EL (cell line): ENCODE measurements around the gene ZBTB16.
A peak's percentile ranks its signal among the peaks of the same experiment; 100 is the strongest.
"Not testable (repeated sequence)": the region's sequence is repeated elsewhere in the genome, so short reads cannot be mapped to it uniquely, and the experiment has no call there.

Source experiments
- DNase-seq: peaks from one replicate; pipeline ENCODE4 v3.0.0-alpha.2; 2016

The ZBTB16 gene

DNA sequence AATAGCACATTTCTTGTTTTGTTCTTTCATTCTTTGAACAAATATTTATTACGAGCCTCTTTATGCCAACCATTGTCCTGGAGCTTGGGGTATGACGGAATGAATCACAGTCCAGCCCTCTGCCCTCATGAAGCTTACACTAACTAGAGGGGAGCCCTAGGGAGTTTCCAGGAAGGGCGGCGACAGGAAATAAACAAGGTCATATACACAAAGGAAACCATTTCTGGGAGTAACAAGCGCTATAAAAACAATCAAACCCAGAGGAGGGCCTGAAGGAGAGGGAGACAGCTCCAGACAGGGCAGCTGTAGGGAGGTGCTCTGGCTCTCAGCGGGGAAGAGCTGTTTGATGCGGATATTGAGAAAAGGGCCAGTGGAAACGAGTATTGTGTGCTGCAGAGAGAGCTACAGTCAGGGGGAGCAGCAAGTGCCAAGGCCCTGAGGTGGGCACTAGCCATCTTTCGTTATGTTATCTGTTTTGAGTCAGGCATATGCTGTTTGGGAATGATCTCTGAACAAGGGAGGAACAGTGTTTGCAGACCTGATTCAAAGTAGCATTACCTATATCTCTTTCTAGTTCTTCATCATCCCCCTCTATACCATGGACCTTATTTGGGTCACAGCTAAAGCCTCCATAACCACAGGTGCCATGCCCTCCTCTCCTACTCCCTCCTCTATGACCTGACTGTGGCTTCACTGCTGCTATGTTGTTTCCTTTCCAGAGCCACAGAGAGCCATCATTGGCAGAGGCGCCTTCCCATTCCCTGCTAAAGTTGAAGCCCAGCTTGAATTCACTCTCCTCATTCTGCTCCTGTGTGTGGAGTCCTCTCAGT is 15.3 kb upstream of the ZBTB16 start:
- no peak for DNase-seq

DNA sequence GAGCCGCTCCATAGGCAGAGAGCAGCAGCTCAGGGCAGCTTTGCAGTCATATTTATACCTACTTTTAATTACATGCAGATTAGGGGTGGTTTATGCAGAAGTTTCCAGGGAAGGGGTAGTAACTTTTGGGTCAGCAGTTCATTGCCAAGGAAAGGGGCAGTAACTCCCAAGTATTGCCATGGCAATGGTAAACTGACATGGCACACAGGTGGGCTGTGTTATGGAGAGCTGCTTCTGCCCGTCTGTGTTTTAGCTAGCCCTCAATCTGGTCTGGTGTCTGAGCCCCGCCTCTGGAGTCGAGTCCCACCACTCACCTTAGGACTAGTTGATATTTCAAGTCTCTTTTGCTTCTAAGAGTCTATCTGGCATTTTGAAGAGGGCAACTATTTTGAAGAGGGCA is 12.2 kb upstream of the ZBTB16 start:
- no peak for DNase-seq

DNA sequence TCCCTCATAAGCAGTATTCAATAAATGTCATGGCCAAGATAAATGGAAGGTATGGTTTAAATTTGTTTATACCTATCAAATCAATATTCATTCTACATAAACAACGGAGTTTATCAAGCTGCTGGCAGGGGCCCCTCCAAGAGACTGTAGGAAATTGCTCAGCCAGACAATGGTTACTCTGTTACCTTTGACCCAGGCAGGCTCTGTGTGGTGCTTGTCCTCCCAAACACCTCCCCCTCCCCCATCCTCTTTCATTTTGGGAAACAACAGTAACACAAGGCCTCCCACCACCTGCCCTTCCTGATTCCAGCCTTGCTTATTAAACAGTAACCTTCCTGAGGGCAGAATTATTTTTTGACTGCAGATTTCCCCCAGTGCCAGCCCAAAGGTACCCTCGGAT is 10.5 kb upstream of the ZBTB16 start:
- DNase-seq = no peak

DNA sequence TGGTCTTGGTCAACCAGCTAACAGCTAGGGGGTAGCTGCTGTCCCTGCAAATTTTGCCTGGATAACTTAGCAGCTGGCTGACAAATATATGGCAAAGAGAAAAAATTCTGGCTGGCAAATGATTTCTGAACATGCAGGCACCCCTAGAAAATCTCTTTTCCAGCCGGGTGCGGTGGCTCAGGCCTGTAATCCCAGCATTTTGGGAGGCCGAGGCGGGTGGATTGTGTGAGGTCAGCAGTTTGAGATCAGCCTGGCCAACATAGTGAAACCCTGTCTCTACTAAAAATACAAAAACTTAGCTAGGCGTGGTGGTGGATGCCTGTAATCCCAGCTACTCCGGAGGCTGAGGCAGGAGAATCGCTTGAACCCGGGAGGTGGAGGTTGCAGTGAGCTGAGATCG is 9.7 kb upstream of the ZBTB16 start:
- not testable (repeated sequence) for DNase-seq

DNA sequence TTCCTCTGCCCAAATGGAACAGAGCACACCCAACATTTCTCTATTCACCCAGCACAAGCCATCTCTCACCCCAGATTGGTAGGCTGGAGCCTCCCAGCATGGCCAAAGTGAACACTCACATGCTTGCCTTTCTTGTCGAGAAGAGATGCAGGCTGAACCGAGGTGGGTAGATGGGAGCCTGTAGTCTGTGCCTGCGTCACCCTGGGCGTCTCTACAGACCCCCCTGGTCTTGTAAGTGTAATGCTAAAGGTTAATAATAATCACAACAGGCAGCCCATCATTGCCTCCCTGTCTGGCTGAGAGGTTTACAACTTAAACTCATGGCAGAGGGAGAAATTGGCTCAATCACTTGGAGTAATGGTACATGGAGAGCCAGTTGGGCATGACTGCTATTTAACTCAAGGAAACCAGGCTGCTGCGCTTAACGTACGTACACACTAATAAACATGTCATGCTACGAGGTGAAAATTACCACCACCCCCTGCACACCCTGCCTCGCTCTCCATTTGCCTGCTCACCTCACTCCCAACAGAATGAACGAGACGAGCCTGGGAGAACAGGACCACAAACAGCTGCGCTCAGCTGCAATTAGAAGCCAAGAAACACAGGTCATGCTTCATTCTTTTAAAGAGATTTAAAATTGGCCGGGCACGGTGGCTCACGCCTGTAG is 9.1 kb upstream of the ZBTB16 start:
- DNase-seq = no peak

DNA sequence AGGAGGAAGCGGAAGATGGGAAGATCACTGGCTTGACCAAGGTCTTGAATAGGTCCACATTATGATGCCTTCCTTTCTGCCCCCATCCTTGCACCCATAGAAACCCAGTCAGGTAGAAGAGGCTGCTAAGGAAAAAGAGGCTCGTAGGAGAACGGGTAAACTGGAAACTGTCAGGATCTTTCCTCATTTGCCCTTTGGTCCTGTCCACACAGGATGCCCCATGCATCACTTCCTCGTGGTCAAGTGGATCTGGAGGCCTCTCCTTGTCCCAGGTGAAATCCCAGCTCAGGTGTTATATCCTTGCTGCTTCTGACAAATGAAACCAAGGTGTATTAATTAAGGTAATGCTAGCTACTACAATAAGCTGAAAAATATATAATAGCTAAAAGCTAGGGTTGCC is 8.0 kb upstream of the ZBTB16 start:
- DNase-seq = no peak

DNA sequence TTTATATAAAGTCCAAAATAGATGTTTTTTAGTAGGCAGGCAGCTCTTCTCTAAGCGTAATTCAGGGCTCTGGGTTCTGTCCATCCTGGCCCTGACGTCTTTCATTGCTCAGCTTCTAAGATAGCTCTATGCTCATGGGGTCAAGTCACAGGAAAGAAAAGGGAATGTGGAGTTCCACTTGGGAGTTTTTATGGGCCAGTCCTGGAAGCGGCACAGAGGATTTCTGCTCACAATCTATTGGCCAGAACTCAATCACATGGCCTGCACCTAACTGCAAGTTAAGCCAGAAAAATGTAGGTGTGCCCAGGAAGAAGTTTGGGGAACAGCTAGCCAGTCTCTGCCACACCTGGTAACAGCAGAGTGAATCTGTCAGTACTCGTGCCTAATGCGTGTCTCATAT is 7.4 kb upstream of the ZBTB16 start:
- DNase-seq = no peak

DNA sequence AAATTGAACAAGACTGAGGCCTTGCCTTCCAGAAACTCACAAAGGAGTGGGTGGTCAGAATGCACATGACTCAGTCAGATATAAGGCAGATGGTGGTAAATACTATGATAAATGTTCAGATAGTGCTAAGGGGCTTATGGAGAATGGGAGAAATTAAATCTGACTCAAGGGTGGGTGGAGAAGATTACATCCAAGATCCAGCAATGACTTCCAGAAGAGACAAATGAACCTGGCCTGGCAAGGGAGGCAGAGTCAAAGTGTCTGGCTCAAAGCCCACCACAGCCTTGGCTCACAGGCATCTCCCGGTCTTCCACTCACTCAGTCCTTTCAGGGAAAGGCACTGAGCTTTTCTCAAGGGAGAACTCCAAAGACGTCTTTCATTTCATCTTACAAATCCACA is 6.1 kb upstream of the ZBTB16 start:
- no peak for DNase-seq

DNA sequence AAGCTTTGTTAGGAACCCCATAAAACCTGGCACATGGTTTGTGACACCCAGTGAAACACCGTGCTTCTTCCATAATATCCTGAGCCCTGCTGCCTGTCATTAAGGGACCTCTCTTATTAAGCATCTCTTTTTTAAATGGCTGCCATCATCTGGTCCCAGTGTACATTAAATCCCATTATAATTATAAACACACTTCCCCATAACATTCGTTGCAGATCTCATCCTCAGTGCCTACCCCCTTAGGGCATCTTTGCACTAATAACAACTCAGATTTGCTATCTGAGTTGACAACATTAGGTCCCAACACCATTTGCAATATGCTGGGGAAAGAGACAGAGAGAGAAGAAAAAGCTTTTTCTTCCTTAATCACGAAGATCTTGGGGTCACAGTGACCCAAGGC is 4.7 kb upstream of the ZBTB16 start:
- DNase-seq = no peak

DNA sequence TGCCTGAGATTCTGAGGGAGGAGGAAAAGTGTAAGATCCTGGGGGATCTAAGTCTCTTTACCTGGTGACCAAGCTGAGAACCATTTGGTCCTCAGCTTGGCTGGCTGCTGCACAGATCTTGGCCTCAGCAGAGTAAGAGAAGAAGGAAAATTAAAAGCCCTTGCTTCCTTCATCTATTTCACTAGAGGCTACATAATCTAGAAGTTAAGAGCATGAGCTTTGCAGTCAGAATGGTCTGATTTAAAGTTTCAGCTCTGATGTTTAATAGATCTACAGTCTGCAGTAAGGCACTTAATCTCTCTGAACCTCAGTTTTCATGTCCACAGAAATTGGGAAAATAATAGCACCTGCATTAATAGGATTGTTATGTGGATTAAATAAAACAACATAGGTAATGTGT is 3.1 kb upstream of the ZBTB16 start:
- no peak for DNase-seq

DNA sequence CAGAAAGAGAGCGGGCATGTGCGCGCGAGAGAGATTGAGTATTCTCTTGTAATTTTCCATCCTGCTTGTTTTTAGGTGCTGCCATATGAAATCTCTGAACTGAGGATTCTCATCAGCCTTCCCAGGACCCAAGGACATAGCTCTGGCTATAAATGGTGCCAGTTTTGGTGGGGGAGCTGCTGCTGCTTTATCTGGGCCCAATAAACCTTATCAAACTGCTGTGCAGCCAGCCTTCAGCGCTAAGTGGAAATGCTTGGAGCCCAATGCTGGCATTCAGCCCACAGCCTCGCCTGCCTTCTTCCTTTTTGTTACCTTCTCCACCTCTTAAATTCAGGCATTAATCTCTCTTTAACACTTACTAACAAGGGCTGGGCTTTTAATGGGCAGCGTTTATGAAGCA is 2.4 kb upstream of the ZBTB16 start:
- DNase-seq = no peak

DNA sequence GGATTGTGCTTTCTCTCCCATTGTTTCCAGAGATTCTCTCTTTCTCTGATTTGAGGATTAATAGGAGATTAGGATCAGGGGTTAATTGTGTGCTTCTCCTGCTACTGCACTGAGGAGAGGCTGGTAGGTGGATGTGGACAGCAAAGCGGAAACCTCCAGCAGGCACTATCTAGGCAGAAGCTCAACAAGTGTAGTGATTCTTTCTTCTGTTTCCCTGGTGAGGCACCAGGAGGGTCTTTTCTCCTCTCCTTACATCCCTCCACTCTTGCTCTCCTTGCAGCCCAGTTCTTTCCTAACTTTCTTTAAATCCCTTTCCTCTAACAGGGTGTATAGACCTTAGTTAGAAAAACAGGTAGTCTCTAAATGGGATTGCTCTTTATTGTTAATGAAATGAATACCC is 1.9 kb upstream of the ZBTB16 start:
- no peak for DNase-seq

DNA sequence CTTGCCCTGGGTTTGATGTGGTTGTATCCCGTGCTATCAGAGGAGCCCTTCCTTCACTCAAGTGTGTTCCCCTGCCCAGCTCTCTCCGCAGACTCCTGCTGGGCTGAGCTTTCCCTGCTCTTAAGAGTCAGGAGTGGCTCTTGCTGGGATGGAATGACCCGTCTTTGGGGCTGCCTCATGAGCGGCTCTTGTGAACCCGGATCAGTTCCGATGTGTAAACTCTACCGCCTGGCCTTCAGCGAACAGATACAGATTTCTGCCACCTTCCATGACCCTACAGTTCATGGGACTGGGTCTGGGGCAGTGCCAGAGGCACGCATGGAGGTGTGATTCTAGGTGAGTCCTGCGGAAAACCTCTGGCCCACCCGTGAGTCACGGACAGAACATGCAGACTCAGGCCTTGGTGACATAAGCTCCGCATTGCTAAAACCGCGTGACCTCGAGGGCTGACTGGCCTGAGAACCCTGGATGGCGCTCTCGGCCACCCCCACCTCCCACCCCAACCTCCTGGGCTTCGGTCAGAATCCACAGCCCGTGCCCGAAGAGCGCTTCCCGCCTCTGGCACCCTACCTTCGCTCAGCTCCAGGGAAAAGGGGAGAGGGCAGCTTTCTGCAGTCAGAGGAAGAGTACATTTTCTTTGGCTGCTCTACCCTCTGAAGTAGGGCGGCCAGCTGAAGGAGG is 1.3 kb upstream of the ZBTB16 start:
- DNase-seq = no peak

DNA sequence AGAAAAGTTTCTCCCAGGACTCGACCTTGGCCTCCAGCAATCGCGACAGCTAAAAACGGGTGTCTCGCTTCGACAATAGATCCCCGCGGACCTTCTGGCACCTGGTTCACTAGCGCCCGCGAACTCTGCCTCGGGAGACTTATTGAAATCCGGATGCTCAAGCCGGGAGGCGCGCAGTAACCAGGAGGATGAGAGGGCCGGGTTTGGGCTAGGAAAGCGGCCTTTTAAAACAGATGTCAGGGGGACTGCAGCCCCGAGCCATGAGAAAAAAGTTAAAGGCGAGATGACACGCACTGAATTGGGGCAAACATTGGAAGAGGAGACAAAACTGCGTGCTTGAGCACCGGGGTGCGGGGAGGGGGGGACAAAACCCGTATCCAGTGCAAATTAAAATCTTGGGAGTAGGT is 637 bp upstream of the ZBTB16 start:
- DNase-seq = no peak

DNA sequence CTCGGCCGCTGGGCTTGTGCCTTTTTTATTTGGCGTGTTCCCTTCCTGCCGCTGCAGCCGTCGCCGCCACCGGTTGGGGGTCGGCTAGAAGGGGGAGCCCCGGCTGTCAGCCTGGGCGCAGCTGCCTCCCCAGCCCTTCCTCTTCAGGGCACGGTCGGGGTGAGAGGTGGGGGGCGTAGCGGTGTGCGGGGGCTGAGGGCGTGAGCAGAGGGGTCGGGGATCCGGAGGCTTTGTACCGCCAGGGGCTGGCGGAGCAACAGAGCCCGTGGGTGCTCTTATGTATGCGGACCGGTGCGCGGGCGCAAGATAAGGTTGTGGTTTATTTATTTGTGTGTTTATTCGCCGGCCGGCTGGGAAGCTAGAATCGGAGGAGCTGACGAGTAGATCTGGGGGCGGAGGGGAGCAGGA is 477 bp downstream of the ZBTB16 start:
- DNase-seq = peak; percentile 7

DNA sequence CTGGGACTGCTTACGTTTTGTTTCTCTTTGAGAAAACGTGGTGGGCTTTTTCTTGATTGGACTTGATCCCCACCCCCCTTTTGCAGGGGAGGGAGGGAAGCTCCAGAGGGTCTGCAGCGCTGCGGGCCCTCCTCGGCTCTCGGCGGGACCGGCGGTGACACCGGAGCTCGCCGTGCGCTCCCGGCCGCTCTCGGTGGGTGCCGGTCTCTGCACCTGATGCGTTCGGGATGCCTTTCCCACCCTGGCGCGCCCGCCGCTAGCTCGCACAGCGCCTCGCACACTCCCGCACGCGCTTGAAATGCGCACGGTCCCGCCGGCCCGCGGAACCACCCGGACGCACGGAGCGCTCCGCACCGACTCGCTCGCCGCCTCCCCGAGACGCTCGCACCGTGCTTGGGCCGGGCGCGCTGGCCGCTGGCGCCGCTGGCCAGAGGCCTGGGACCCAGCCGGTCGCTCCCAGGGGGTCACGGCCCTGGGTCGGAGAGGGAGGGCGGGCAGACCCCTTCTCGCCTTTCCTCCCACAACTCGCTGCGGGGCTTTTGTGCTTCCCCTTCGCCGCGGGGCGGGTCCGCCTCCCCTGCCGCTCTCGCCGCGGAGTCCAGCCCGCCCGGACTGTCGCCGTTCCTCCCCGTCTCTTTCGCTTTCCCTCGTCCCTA is 1.0 kb downstream of the ZBTB16 start:
- peak; percentile 10 for DNase-seq

DNA sequence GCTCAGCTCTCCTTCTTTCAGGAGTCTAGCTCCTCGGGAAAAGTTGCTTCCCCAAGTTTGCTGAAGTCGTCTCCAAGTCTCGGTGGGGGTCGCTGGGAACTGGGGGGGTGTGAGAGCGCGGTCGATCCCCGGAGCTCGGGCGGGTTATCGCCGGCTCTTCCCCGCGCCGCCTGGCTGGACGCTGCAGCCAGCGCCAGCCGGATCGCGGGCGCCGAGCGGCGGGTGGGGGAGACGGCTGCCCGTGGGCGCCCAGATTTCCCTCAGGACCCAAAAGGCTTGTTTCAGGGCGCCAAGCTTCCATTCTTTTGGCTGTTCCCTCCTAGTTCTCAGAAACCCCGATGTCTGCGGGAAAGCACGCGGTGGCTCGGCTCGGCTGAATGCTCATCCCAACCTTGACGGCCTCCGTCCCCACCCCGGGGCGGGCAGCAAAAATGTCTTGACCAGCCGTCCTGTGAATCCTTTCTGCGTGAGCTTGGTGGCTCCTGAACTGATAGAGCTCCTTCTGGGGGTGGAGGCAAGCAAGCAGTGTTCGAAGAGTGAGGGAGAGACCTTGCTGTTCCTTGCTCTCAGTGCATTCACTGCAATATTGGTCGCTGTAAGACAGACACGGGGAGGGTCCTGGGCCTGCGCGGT is 1.7 kb downstream of the ZBTB16 start:
- peak; percentile 8 for DNase-seq

DNA sequence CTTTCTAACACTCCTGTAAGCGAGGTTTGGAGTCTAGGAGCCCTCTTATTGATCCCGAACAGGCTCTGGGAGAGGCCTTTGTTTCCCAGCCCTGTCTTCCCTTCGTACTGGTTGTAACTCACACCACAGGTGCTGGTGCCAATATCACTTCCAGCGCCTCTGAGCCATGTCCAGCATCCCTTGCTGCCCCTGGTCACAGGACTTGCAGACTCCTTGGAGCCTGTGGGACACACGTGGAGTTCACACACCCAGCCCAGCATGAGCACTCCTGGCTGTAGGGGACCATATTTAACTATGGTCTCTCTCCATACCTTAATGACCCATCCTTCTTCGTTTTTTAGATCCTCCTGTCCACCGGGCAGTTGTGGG is 2.2 kb downstream of the ZBTB16 start:
- no peak for DNase-seq

DNA sequence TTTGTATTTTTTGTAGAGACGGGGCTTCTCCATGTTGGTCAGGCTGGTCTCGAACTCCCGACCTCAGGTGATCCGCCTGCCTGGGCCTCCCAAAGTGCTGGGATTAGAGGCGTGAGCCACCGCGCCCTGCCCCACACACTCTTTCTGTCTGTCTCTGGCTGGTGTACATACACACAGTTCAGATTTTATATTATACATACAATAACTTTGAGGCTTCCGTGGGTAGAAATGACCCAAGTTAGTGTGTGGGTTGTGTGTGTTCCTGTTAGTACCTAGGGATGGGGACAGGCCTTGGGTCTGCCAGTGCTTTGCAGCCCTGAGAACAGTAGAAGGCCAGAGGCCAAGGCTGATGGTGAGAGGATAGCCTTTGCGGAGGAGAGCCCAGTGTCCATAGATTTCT is 2.8 kb downstream of the ZBTB16 start:
- DNase-seq = no peak

DNA sequence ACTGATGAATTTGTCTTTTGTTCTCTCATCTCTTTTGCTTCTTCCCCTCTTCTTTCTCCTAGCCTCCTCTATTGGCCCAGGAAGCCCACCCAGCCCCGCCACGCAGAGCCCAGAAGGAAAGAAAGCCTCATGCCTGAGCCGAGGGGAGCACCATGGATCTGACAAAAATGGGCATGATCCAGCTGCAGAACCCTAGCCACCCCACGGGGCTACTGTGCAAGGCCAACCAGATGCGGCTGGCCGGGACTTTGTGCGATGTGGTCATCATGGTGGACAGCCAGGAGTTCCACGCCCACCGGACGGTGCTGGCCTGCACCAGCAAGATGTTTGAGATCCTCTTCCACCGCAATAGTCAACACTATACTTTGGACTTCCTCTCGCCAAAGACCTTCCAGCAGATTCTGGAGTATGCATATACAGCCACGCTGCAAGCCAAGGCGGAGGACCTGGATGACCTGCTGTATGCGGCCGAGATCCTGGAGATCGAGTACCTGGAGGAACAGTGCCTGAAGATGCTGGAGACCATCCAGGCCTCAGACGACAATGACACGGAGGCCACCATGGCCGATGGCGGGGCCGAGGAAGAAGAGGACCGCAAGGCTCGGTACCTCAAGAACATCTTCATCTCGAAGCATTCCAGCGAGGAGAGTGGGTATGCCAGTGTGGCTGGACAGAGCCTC is 3.8 kb downstream of the ZBTB16 start:
- DNase-seq = no peak

DNA sequence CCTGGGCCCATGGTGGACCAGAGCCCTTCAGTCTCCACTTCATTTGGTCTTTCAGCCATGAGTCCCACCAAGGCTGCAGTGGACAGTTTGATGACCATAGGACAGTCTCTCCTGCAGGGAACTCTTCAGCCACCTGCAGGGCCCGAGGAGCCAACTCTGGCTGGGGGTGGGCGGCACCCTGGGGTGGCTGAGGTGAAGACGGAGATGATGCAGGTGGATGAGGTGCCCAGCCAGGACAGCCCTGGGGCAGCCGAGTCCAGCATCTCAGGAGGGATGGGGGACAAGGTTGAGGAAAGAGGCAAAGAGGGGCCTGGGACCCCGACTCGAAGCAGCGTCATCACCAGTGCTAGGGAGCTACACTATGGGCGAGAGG is 4.3 kb downstream of the ZBTB16 start:
- no peak for DNase-seq

DNA sequence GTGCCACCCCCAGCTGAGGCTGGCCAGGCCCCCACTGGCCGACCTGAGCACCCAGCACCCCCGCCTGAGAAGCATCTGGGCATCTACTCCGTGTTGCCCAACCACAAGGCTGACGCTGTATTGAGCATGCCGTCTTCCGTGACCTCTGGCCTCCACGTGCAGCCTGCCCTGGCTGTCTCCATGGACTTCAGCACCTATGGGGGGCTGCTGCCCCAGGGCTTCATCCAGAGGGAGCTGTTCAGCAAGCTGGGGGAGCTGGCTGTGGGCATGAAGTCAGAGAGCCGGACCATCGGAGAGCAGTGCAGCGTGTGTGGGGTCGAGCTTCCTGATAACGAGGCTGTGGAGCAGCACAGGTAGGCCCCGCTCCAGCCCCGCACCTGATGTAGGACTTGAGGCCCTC is 4.7 kb downstream of the ZBTB16 start:
- no peak for DNase-seq

DNA sequence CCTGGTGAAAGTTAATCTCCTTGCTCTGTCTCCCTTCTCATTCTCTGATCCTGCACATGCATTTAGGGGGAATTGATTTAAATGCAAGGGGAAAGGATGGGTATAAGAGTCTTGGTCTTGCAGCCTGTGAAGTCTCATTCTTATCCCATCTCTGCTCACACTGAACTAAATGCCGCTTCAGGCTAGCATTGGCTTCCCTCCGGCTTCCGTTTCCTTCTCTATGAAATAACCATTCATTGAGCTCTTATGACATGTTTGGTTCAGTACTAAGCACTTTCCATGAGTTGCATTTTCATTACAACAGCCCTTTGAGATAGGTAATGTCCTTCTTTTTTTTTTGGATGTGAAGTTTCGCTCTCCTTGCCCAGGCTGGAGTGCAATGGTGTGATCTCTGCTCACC is 5.6 kb downstream of the ZBTB16 start:
- no peak for DNase-seq
